Hepatocyte (in vitro differentiated cells): ENCODE data around the gene CNR2.

Experiments used
- EZH2 ChIP-seq: fragments of 200-600 bp; sonication (generic); IDR thresholded peaks from 2 replicates; pipeline ENCODE4 v1.6.1; 2016; ENCODE audit warnings: antibody characterized with exemption, mild to moderate bottlenecking, borderline replicate concordance
- EZH2phosphoT487 ChIP-seq: fragments of 200-600 bp; sonication (generic); IDR thresholded peaks from one replicate; pipeline ENCODE4 v1.6.1; 2018; ENCODE audit warnings: antibody characterized with exemption, mild to moderate bottlenecking, low read depth, moderate library complexity; ENCODE audit not compliant: unreplicated experiment, severe bottlenecking
- TF ChIP-seq, protein P1 (sequence below): fragments of 200-600 bp; sonication (generic); IDR thresholded peaks from 2 replicates; pipeline ENCODE4 v1.5.1; 2016; ENCODE audit warnings: antibody characterized with exemption, mild to moderate bottlenecking; ENCODE audit not compliant: poor library complexity

DNA sequence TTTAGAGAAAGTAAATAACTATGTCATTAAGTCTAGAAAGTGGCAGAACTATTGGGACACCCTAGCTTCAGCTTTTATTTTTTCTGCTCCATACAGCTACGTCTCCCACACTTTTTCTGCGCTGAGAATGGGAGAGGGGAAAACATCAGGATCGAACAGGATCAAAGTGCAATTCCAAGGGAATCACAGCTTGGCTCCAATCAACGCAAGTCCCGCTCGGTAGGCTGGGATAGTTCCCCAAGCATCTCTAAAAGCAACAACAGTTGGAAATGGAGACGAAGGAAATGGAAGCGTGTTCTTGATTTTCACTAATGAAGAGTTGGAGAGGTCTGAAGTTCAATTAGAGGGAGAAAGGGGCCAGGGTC, 88.5 kb downstream of the CNR2 start:
- TF ChIP-seq, protein P1, sequence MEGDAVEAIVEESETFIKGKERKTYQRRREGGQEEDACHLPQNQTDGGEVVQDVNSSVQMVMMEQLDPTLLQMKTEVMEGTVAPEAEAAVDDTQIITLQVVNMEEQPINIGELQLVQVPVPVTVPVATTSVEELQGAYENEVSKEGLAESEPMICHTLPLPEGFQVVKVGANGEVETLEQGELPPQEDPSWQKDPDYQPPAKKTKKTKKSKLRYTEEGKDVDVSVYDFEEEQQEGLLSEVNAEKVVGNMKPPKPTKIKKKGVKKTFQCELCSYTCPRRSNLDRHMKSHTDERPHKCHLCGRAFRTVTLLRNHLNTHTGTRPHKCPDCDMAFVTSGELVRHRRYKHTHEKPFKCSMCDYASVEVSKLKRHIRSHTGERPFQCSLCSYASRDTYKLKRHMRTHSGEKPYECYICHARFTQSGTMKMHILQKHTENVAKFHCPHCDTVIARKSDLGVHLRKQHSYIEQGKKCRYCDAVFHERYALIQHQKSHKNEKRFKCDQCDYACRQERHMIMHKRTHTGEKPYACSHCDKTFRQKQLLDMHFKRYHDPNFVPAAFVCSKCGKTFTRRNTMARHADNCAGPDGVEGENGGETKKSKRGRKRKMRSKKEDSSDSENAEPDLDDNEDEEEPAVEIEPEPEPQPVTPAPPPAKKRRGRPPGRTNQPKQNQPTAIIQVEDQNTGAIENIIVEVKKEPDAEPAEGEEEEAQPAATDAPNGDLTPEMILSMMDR, result no peak
- TF ChIP-seq EZH2, result no peak
- no peak for TF ChIP-seq EZH2phosphoT487
